ENCODE measurements around the gene ENPP1. TPM values are rescaled to one million over a fixed set of nuclear protein-coding genes. Genes with fewer than 3 reads are reported as not detected.
A peak's percentile ranks its signal among the peaks of the same experiment; 100 is the strongest.

ENPP1 gene
- total RNA-seq, 1 experiment from 2014 or later: 2.8 TPM

DNA sequence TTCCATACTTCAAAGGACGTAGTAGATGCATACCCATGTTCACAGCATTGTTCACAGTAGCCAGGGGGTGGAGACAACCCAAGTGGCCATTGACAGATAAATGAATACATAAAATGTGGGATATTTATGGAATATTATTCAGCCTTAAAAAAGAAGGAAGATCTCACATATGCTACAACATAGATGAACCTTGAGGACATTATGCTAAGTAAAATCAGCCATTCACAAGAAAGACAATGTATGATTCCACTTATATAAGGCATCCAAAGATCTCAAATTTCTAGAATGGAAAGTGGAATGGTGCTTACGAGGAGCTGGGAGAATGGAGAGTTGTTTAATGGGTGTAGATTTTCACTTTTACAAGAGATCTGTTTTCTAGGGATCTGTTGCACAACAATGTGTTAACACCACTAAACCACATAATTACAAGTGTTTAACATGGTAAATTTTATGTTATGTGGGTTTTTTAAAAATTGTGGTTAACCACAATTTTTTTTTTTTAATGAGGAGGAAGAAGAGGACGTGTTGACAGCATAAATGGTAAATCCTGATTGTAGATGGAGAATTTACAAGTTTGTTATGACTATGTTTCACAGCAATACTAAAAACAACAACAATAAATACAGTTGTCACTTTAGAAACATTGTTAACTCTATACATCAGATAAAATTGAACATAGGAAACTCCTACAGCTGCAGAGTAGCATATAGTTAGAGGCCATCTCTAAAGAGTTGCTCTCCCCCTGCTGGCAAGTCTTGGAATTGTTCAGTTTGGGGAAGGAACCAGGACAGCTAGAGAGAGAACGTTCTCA is 101.8 kb downstream of the ENPP1 start:
- BruUV-seq (replicated peaks): no TSS peak
- Mint-ChIP-seq H3K9me3 (ENCODE audit: unreplicated experiment) (no peaks in the 10 kb centered on the region), H3K36me3 (ENCODE audit: insufficient read depth, unreplicated experiment) (no peaks in the 10 kb centered on the region), H3K4me1 (ENCODE audit: insufficient read depth, unreplicated experiment) (no peaks in the 10 kb centered on the region), H3K4me3 (ENCODE audit: unreplicated experiment) (no peak overlapping the region), H3K27ac (ENCODE audit: low read depth, unreplicated experiment) (no peak overlapping the region), H3K27me3 (ENCODE audit: insufficient read depth, unreplicated experiment) (peaks cover 27% of the 10 kb centered on the region)
- POLR2A ChIA-PET: interaction anchor here (0.5 to 1.4 kb wide), 3 partner anchors 20 to 299 kb away, joined by 3 to 7 read pairs (median 3); no protein-coding TSS in a partner anchor
- intact Hi-C loops (cut with micrococcal nuclease): loop anchor here (1.0 kb wide), 2 partner anchors 127 to 215 kb away; no protein-coding TSS in a partner anchor
- peak; percentile 79 for TF ChIP-seq CTCF (IDR thresholded peaks at IDR 0.05; ENCODE audit: unreplicated experiment)
- peak; percentile 86 for DNase-seq (ENCODE audit: unreplicated experiment)
- CTCF ChIA-PET: interaction anchor here (0.6 to 4.6 kb wide), 41 partner anchors 9 to 1223 kb away, joined by 3 to 112 read pairs (median 4); no protein-coding TSS in a partner anchor

DNA sequence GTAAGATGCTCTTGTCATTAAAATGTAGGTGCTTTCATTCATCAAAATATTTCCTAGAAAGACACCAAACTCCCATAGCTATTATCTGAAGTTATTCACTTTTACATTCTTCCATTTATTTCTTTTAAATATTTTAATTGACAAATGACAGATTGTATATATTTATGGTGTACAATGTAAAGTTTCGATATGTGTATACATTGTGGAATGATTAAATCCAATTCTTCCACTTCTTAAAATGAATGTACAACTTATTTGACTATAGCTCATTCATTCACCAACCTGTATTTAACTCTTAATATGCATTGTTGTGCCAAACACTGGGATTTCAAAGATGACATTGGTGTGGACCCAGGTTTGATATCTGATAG is 102.4 kb downstream of the ENPP1 start:
- no peak for TF ChIP-seq CTCF (IDR thresholded peaks at IDR 0.05; ENCODE audit: unreplicated experiment)
- BruUV-seq (replicated peaks): no TSS peak
- intact Hi-C loops (cut with micrococcal nuclease): loop anchor here (1.0 kb wide), 2 partner anchors 128 to 216 kb away; no protein-coding TSS in a partner anchor
- Mint-ChIP-seq H3K4me1 (ENCODE audit: insufficient read depth, unreplicated experiment) (no peaks in the 10 kb centered on the region), H3K36me3 (ENCODE audit: insufficient read depth, unreplicated experiment) (no peaks in the 10 kb centered on the region), H3K27me3 (ENCODE audit: insufficient read depth, unreplicated experiment) (peaks cover 27% of the 10 kb centered on the region), H3K4me3 (ENCODE audit: unreplicated experiment) (no peak overlapping the region), H3K9me3 (ENCODE audit: unreplicated experiment) (no peaks in the 10 kb centered on the region), H3K27ac (ENCODE audit: low read depth, unreplicated experiment) (no peak overlapping the region)
- ChIA-PET POLR2A (interaction anchor here (1.0 to 1.4 kb wide), 2 partner anchors 20 to 215 kb away, joined by 3 to 7 read pairs; no protein-coding TSS in a partner anchor), CTCF (interaction anchor here (0.6 to 4.6 kb wide), 41 partner anchors 9 to 1223 kb away, joined by 3 to 112 read pairs (median 4); no protein-coding TSS in a partner anchor)
- DNase-seq (ENCODE audit: unreplicated experiment): no peak

DNA sequence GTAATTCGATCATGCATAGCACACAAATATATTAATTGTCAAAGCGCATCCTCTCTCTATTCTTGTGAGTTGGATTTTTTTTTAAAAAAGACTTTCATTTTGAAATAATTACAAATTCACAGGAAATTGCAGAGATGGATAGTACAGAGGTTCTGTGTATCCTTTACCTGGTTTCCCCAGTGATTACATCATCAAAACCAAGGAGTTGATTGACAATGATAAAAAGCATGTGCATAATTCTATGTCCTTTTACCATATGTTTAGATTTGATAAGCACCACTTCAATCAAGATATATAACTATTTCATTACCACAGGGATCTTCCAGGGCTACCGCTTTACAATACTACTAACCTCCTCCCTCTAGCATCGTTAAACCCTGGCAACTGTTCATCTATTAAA is 103.1 kb downstream of the ENPP1 start:
- no peak for DNase-seq (ENCODE audit: unreplicated experiment)
- intact Hi-C loops (cut with micrococcal nuclease): loop anchor here (1.0 kb wide), 2 partner anchors 129 to 217 kb away; no protein-coding TSS in a partner anchor
- Mint-ChIP-seq H3K27ac (ENCODE audit: low read depth, unreplicated experiment) (no peak overlapping the region), H3K4me3 (ENCODE audit: unreplicated experiment) (no peak overlapping the region), H3K9me3 (ENCODE audit: unreplicated experiment) (no peaks in the 10 kb centered on the region), H3K36me3 (ENCODE audit: insufficient read depth, unreplicated experiment) (no peaks in the 10 kb centered on the region), H3K4me1 (ENCODE audit: insufficient read depth, unreplicated experiment) (no peaks in the 10 kb centered on the region), H3K27me3 (ENCODE audit: insufficient read depth, unreplicated experiment) (peaks cover 27% of the 10 kb centered on the region)
- no peak for TF ChIP-seq CTCF (IDR thresholded peaks at IDR 0.05; ENCODE audit: unreplicated experiment)
- no TSS peak for BruUV-seq (replicated peaks)
- POLR2A ChIA-PET: interaction anchor here (0.6 kb wide), 1 partner anchor 224 kb away, joined by 3 read pairs; no protein-coding TSS in a partner anchor
- CTCF ChIA-PET: interaction anchor here (0.6 to 4.6 kb wide), 17 partner anchors 10 to 549 kb away, joined by 3 to 112 read pairs (median 4); no protein-coding TSS in a partner anchor

DNA sequence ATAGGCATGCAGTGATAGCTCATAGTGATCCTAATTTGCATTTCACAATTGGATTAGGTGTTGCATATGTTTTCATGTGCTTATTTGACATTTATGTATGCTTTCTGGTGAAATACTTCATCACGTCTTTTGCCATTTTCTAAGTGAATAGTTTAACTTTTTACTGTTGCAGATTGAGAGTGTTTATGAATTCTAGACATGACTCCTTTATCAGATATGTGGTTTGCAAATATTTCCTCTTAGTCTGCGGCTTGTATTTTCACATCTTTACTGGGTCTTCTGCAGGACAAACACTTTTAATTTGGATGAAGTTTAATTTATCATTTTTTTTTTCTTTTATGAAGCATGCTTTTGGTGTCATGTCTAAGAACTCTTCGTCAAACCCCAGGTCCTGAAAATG is 104.1 kb downstream of the ENPP1 start:
- no peaks in the 10 kb centered on the region for H3K9me3 Mint-ChIP-seq (ENCODE audit: unreplicated experiment)
- peaks cover 27% of the 10 kb centered on the region for H3K27me3 Mint-ChIP-seq (ENCODE audit: insufficient read depth, unreplicated experiment)
- POLR2A ChIA-PET: no interaction called here
- H3K4me3 Mint-ChIP-seq (ENCODE audit: unreplicated experiment): no peak overlapping the region
- TF ChIP-seq CTCF (IDR thresholded peaks at IDR 0.05; ENCODE audit: unreplicated experiment): no peak
- DNase-seq (ENCODE audit: unreplicated experiment): no peak
- no peak overlapping the region for H3K27ac Mint-ChIP-seq (ENCODE audit: low read depth, unreplicated experiment)
- H3K4me1 Mint-ChIP-seq (ENCODE audit: insufficient read depth, unreplicated experiment): no peaks in the 10 kb centered on the region
- intact Hi-C loops (cut with micrococcal nuclease): no loop called here
- CTCF ChIA-PET: interaction anchor here (0.6 to 4.6 kb wide), 5 partner anchors 38 to 750 kb away, joined by 3 to 112 read pairs (median 3); no protein-coding TSS in a partner anchor
- no peaks in the 10 kb centered on the region for H3K36me3 Mint-ChIP-seq (ENCODE audit: insufficient read depth, unreplicated experiment)
- no TSS peak for BruUV-seq (replicated peaks)

All from MCF 10A (cell line).